C4-2B (cell line): Measurements from ENCODE around the gene WFIKKN2.

Experiments used
- H3K27ac ChIP-seq: fragments of 450-650 bp; 2 replicates; pipeline ENCODE4 v1.5.1; 2017
- ZFX ChIP-seq: fragments of 450-650 bp; IDR thresholded peaks from 2 replicates; pipeline ENCODE4 v1.6.1; 2017
- TF ChIP-seq, protein P1 (sequence below): fragments of 450-650 bp; conservative IDR thresholded peaks from 2 replicates; pipeline ENCODE4 v1.5.1; 2017; ENCODE audit warnings: mild to moderate bottlenecking

WFIKKN2 gene

DNA sequence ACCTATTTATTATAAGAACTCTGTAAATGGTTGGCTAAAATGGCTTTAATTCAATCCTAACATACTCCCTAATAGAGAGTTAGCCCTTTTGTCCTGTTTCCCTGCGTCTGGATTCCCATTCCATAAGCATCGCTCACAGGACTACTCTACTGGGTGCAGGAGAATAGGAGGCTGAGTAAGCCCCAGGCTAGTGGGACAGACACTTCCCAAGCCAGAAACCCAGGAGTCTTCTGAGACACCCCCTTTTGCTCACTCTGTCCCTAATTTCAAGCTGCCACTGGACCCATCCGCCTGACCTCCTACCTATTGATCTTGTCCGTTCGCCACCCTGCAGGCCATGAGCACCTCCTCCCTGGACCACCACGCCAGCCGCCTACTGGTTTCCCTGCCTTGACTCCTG is 47.5 kb downstream of the WFIKKN2 start:
- TF ChIP-seq, protein P1, sequence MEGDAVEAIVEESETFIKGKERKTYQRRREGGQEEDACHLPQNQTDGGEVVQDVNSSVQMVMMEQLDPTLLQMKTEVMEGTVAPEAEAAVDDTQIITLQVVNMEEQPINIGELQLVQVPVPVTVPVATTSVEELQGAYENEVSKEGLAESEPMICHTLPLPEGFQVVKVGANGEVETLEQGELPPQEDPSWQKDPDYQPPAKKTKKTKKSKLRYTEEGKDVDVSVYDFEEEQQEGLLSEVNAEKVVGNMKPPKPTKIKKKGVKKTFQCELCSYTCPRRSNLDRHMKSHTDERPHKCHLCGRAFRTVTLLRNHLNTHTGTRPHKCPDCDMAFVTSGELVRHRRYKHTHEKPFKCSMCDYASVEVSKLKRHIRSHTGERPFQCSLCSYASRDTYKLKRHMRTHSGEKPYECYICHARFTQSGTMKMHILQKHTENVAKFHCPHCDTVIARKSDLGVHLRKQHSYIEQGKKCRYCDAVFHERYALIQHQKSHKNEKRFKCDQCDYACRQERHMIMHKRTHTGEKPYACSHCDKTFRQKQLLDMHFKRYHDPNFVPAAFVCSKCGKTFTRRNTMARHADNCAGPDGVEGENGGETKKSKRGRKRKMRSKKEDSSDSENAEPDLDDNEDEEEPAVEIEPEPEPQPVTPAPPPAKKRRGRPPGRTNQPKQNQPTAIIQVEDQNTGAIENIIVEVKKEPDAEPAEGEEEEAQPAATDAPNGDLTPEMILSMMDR, result no peak
- TF ChIP-seq ZFX, result no peak

DNA sequence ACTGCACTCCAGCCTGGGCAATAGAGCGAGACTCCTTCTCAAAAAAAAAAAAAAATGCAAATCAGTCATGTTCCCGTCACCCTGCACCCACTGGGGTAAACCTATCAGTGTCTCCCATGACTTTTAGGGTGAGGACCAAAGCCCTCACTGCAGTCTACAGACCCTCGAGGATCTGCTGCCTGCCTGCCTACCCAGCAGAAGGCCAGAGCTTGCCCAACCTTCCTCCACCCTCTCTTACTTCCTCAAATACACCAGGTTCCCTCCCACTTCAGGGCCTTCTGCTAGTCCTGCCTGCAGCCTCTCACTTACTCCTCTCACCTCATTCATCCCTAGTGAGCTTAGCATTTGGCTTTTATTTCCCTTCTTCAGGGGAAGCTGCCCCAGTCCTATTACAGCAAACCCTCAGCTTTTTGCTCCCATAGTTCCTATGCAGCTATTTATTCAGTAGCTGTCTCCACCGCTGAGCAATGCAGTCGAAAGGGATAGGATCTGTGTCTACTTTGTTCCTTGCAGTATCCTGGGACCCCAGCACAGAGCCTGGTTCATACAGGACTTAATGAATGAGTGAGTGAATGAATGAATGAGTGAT is 48.6 kb downstream of the WFIKKN2 start:
- TF ChIP-seq, protein P1, result no peak
- TF ChIP-seq ZFX, result no peak
- H3K27ac ChIP-seq, result no peak overlapping the region

More for the DNA sequence above, 47.5 kb downstream of the WFIKKN2 start:
- H3K27ac ChIP-seq, result no peak overlapping the region

DNA sequence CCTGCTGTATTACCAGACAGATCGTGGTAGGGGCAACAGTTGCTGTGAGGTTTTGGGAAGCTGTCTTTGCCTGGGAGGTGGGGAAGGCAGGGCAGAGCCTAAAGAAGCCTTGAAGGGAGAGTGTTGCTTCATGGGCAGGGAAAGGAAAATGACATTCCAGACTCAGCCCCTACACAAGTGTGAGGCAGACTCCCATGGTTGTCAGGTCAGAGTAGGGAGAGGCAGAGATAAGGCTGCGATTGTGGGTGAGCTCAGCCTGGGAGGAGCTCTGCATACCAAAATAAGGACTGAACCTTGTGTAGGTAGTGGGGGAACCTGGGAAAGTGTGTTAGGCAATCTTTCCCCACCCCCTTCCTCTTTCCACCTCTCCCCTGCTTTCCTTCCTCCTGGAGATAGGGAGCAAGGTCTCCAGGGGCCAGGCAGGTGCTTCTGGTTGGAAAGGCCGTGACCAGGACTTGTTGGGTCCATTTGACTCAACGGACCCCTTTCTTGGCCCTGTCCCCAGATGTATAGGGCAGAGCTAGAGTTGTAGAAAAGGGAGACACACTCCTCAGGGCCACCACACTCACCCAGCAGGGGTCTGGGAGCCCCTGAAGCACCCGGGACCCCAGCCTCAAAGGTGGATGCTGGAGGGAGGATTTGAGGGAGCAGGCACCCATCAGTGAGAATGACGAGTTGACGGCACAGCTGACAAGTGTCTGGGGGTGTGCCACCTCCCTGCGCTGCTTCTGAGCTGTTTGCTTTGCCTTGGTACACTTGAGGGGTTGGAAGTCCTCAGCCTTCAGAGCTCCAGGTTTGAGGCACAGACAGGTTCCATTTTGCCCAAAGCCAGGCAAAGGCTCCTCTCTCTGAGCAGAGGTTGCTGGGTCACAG is 49.3 kb downstream of the WFIKKN2 start:
- no peak overlapping the region for H3K27ac ChIP-seq
- no peak for TF ChIP-seq ZFX
- TF ChIP-seq, protein P1, result no peak

DNA sequence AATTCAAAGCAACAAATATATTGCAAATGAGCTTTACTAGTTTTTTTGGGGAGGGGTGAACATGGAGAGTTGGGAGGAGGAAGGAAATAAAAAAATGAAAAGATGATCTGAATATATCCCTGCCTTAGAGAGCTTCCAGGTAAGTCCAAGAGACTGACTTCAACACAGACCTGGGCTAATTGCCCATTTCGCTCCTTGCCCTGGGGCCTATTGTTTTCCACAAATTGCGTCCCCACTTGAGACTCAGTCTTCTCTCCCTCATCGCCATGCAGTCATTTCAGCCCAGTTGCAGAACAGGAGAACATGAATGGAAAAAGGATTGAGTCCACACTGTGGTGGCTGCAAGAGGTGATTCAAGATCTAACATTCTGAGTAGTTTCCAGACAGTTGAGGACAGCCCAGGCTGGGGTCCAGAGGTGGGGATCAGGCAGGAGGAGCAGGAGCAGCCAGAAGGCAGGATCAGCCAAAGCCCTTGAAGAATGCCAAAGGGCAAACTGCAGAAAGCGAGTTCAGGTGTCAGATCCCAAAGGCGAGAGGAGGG is 52.4 kb downstream of the WFIKKN2 start:
- TF ChIP-seq ZFX, result no peak
- TF ChIP-seq, protein P1, result no peak
- no peak overlapping the region for H3K27ac ChIP-seq

DNA sequence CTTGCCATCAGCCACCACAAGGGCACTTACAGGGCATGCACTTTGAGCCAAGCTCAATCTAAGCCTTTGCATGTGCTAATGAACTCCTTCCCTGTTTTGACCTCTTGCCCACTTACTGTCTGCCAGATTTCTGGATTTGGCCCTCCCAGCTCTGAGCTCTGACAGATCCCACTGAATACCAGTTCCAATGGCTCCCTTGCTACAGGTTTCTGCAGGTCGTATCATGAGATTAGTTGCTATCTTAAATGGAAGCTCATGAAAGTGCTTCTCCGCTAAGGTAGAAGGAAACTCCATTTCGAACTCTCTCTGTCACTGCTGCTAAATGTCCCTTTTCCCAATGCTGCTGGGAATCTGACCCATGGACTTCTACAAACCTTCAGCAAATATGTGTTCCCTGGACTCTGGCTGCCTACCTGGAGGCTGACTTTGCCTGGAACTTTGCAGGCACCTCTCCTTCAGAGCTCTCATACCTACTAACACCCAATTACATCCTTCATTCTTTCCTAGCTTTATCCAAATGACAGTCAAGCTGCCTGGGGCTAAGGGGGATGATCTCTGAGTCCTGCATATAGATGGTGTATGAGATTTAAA is 54.2 kb downstream of the WFIKKN2 start:
- H3K27ac ChIP-seq, result no peak overlapping the region
- no peak for TF ChIP-seq ZFX
- TF ChIP-seq, protein P1, result no peak

DNA sequence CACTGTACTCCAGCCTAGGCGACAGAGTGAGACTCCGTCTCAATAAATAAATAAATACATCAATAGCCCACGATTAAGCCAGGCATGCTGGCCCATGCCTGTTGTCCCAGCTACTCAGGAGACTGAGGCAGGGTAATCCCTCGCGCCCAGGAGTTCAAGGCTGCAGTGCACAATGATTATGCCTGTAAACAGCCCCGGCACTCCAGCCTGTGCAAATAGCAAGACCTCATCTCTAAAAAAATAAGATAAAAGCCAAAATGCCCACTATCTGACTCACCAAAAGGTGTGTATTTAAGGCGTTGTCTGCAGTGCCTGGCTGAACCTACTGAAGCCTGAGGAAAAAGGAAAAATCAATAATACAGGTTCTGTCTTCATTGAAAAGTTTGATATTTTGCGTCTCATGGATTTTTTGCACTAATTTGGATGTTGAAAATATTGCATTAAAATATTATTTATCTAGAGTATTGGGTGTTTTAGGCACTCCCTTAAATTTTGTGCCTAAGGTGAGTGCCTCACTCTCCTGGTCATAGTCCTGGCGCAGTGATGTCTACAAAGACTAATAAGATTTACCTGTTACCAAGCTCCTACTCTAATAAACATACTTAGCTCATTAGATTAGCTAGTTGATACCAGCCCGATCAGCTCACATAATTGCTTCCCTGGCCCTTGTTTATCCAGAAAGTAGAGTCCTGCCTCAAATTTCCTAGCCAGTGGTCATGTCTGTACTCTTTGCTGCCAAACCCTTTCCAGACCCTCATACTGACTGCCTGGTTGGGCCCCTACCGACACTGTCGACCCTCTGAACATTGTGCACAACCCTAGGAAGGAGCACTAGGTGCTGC is 55.5 kb downstream of the WFIKKN2 start:
- no peak overlapping the region for H3K27ac ChIP-seq
- TF ChIP-seq ZFX, result no peak
- TF ChIP-seq, protein P1, result no peak
